Liver (tissue), 9 donors: ENCODE data around the gene DTNB. TPM values are rescaled to one million over a fixed set of nuclear protein-coding genes. Genes with fewer than 3 reads are reported as not detected.
A peak's percentile ranks its signal among the peaks of the same experiment; 100 is the strongest.

ENCODE experiments used
- DNase-seq: peaks from one replicate; pipeline ENCODE4 v3.0.0-alpha.2; 2017; ENCODE audit warnings: low spot score
- H3K27ac ChIP-seq, 2 donors: one replicate each; pipeline ENCODE4 v1.7.0; 2013; ENCODE audit warnings: inconsistent platforms in 2 of 2, low read length in 2 of 2, control low read depth in 1 of 2, low read depth in 1 of 2, mild to moderate bottlenecking in 1 of 2
- H3K27me3 ChIP-seq, 4 donors: one replicate each; pipeline versions ENCODE4 v1.6.1 to v1.7.0; 2013; ENCODE audit warnings: low read length in 3 of 4, inconsistent platforms in 1 of 4, mild to moderate bottlenecking in 1 of 4, moderate library complexity in 1 of 4; ENCODE audit not compliant: control insufficient read depth in 4 of 4, insufficient read depth in 4 of 4
- H3K36me3 ChIP-seq, 4 donors: one replicate each; pipeline versions ENCODE4 v1.6.1 to v1.7.0; 2013; ENCODE audit warnings: low read length in 3 of 4, mild to moderate bottlenecking in 3 of 4, low read depth in 1 of 4, moderate library complexity in 1 of 4; ENCODE audit not compliant: control insufficient read depth in 4 of 4, insufficient read depth in 3 of 4
- H3K4me1 ChIP-seq, 4 donors: one replicate each; pipeline versions ENCODE4 v1.6.1 to v1.7.0; 2013; ENCODE audit warnings: low read length in 3 of 4, mild to moderate bottlenecking in 3 of 4, moderate library complexity in 1 of 4; ENCODE audit not compliant: control insufficient read depth in 4 of 4, insufficient read depth in 4 of 4
- H3K4me3 ChIP-seq, 3 donors: one replicate each; pipeline versions ENCODE4 v1.6.1 to v1.7.0; 2013; ENCODE audit warnings: low read length in 3 of 3, control low read depth in 1 of 3, low read depth in 1 of 3, mild to moderate bottlenecking in 1 of 3
- H3K9ac ChIP-seq, 2 donors: one replicate each; pipeline ENCODE4 v1.7.0; 2013; ENCODE audit warnings: low read length in 2 of 2, mild to moderate bottlenecking in 2 of 2, moderate library complexity in 2 of 2, control low read depth in 1 of 2, low read depth in 1 of 2
- H3K9me3 ChIP-seq, 4 donors: one replicate each; pipeline versions ENCODE4 v1.6.1 to v1.7.0; 2013; ENCODE audit warnings: low read length in 3 of 4; ENCODE audit not compliant: control insufficient read depth in 4 of 4
- ATF3 ChIP-seq: IDR thresholded peaks from 2 replicates; pipeline ENCODE4 v1.6.1; 2016; ENCODE audit warnings: antibody characterized with exemption
- CTCF ChIP-seq: fragments of 150-350 bp; IDR thresholded peaks from 2 replicates; pipeline ENCODE4 v1.5.1; 2017; ENCODE audit warnings: improper control_type of control experiment, low read depth, low read length; ENCODE audit not compliant: missing input control
- EGR1 ChIP-seq, 2 donors: IDR thresholded peaks; 2 replicates each; pipeline ENCODE4 v1.6.1; 2016 to 2018; ENCODE audit warnings: antibody characterized with exemption in 2 of 2, low read depth in 2 of 2
- FOXA1 ChIP-seq: IDR thresholded peaks from 2 replicates; pipeline ENCODE4 v1.6.1; 2016; ENCODE audit warnings: antibody characterized with exemption
- FOXA2 ChIP-seq: IDR thresholded peaks from 2 replicates; pipeline ENCODE4 v1.6.1; 2016; ENCODE audit warnings: antibody characterized with exemption
- GABPA ChIP-seq, 2 donors: IDR thresholded peaks in 1 of 2; conservative IDR thresholded peaks in 1 of 2; 2 replicates each; pipeline ENCODE4 v1.6.1; 2016; ENCODE audit warnings: antibody characterized with exemption in 2 of 2, mild to moderate bottlenecking in 1 of 2, moderate library complexity in 1 of 2
- HNF4A ChIP-seq, 2 donors: conservative IDR thresholded peaks; 2 replicates each; pipeline ENCODE4 v1.6.1; 2016; ENCODE audit warnings: antibody characterized with exemption in 2 of 2, mild to moderate bottlenecking in 2 of 2
- HNF4G ChIP-seq: IDR thresholded peaks from 2 replicates; pipeline ENCODE4 v1.6.1; 2016; ENCODE audit warnings: antibody characterized with exemption
- JUND ChIP-seq, 2 donors: IDR thresholded peaks; 2 replicates each; pipeline ENCODE4 v1.6.1; 2016; ENCODE audit warnings: antibody characterized with exemption in 2 of 2
- NR2F2 ChIP-seq: IDR thresholded peaks from 2 replicates; pipeline ENCODE4 v1.6.1; 2016; ENCODE audit warnings: antibody characterized with exemption
- RAD21 ChIP-seq, 2 donors: IDR thresholded peaks; 2 replicates each; pipeline ENCODE4 v1.6.1; 2016; ENCODE audit warnings: antibody characterized with exemption in 2 of 2, mild to moderate bottlenecking in 2 of 2
- RXRA ChIP-seq, 2 donors: IDR thresholded peaks; 2 replicates each; pipeline ENCODE4 v1.6.1; 2017 to 2018; ENCODE audit warnings: antibody characterized with exemption in 2 of 2, mild to moderate bottlenecking in 1 of 2
- SP1 ChIP-seq: IDR thresholded peaks from 2 replicates; pipeline ENCODE4 v1.6.1; 2018; ENCODE audit warnings: antibody characterized with exemption, mild to moderate bottlenecking
- TAF1 ChIP-seq: conservative IDR thresholded peaks from 2 replicates; pipeline ENCODE4 v1.6.1; 2016; ENCODE audit warnings: antibody characterized with exemption, mild to moderate bottlenecking
- YY1 ChIP-seq: IDR thresholded peaks from 2 replicates; pipeline ENCODE4 v1.6.1; 2016; ENCODE audit warnings: antibody characterized with exemption, mild to moderate bottlenecking
- ZBTB33 ChIP-seq: IDR thresholded peaks from 2 replicates; pipeline ENCODE4 v1.6.1; 2016; ENCODE audit warnings: antibody characterized with exemption
- WGBS: extraction: QIAGEN DNeasy Blood & Tissue Kit; methylation state at CpG from one replicate; pipeline ENCODE4 v1.1.7; 2013; 5-methylcytosine and 5-hydroxymethylcytosine counted together
- polyA plus RNA-seq, 2 donors: library from polyadenylated mRNA; stranded (reverse) in 1 of 2; unstranded in 1 of 2; fragments of 200-250 nt in 1 of 2; fragments of >200 nt in 1 of 2; fragmentation: Nextera tagmentation in 1 of 2; extraction: Ambion mirVana in 1 of 2; gene quantifications; one replicate each; pipeline versions ENCODE4 v1.2.1 to v1.2.3, GENCODE V29; 2013 to 2015
- total RNA-seq, 2 donors: library from RNA; depleted of rRNA; stranded (reverse); fragments of >200 nt; gene quantifications; one replicate each; pipeline ENCODE4 v1.2.3, GENCODE V29; 2014
- TF ChIP-seq, protein P1 (sequence below): IDR thresholded peaks from 2 replicates; pipeline ENCODE4 v1.6.1; 2016; ENCODE audit warnings: antibody characterized with exemption
- TF ChIP-seq, protein P2 (sequence below): IDR thresholded peaks from 2 replicates; pipeline ENCODE4 v1.6.1; 2016; ENCODE audit warnings: antibody characterized with exemption, mild to moderate bottlenecking
- donor health status: healthy.
- donor health status: healthy.
- donor health status: healthy.
- donor health status: healthy.
- donor health status: healthy.

DTNB gene
- total and polyA plus RNA-seq, 4 donors, result 3.3 to 10.5 (median 6.4) TPM

GRCh38 chr2:25618676-25619075 lies 54.7 kb downstream of the DTNB start:
- Histone ChIP-seq H3K4me3 (no peak overlapping the region), H3K27ac (peak overlapping the region in 1 of 2 donors; percentile 45), H3K36me3 (peaks cover 0 to 2% (median 0%) of the 10 kb centered on the region in 4 donors), H3K9ac (no peak overlapping the region), H3K4me1 (peaks cover 1 to 13% (median 3%) of the 10 kb centered on the region in 4 donors), H3K27me3 (no peaks in the 10 kb centered on the region), H3K9me3 (no peaks in the 10 kb centered on the region)
- TF ChIP-seq HNF4G, result no peak
- TF ChIP-seq, protein P1, sequence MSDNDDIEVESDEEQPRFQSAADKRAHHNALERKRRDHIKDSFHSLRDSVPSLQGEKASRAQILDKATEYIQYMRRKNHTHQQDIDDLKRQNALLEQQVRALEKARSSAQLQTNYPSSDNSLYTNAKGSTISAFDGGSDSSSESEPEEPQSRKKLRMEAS, result no peak
- TF ChIP-seq, protein P2, sequence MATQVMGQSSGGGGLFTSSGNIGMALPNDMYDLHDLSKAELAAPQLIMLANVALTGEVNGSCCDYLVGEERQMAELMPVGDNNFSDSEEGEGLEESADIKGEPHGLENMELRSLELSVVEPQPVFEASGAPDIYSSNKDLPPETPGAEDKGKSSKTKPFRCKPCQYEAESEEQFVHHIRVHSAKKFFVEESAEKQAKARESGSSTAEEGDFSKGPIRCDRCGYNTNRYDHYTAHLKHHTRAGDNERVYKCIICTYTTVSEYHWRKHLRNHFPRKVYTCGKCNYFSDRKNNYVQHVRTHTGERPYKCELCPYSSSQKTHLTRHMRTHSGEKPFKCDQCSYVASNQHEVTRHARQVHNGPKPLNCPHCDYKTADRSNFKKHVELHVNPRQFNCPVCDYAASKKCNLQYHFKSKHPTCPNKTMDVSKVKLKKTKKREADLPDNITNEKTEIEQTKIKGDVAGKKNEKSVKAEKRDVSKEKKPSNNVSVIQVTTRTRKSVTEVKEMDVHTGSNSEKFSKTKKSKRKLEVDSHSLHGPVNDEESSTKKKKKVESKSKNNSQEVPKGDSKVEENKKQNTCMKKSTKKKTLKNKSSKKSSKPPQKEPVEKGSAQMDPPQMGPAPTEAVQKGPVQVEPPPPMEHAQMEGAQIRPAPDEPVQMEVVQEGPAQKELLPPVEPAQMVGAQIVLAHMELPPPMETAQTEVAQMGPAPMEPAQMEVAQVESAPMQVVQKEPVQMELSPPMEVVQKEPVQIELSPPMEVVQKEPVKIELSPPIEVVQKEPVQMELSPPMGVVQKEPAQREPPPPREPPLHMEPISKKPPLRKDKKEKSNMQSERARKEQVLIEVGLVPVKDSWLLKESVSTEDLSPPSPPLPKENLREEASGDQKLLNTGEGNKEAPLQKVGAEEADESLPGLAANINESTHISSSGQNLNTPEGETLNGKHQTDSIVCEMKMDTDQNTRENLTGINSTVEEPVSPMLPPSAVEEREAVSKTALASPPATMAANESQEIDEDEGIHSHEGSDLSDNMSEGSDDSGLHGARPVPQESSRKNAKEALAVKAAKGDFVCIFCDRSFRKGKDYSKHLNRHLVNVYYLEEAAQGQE, result no peak
- TF ChIP-seq SP1, result no peak
- no peak for TF ChIP-seq FOXA2
- TF ChIP-seq NR2F2, result no peak
- TF ChIP-seq ATF3, result peak; percentile 51
- TF ChIP-seq JUND (IDR thresholded peaks at IDR 0.05), result peak; percentile 68 to 85
- TF ChIP-seq YY1, result no peak
- TF ChIP-seq FOXA1, result no peak
- TF ChIP-seq HNF4A (conservative IDR thresholded peaks at IDR 0.05), result no peak
- TF ChIP-seq RXRA (IDR thresholded peaks at IDR 0.05), result no peak
- TF ChIP-seq CTCF, result no peak
- no peak for TF ChIP-seq ZBTB33
- WGBS, result 28% methylated on average over 2 of the region's 2 CpGs
- no peak for DNase-seq

DNA sequence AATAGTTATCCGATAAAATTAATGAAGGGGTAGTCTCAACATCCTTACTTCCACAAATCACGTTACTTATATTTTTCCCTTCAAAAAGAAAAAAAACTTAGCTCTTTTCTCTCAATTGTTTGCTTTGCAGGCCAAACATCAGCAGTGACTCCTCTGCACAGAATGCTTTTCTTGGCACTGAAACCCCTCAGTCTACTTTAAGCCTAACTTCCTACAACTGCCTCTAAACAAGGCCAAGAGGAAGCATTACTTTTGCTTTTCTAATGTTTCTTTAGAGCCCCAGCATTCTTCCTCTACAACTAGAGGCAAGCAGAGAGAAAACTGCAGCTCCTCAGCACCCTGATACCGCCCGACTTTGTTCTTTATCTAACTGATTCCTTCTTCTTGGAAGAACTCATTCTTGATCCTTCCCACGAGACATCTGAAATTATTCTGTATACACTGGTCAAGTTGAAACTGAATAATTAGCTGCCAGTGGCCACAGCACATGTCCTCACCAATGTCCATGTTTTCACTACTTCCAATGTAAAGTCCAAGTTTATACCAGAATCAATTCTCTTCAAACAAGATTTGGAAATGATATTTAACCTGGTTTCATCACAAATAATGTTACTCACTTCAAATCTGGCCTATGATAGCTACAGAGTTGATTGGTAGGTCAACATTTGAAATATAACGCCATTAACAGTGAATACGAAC lies 55.3 kb downstream of the DTNB start:
- no peak for DNase-seq
- Histone ChIP-seq H3K9me3 (no peaks in the 10 kb centered on the region), H3K4me1 (peaks cover 1 to 13% (median 3%) of the 10 kb centered on the region in 4 donors), H3K27ac (peak overlapping the region in 1 of 2 donors; percentile 45), H3K4me3 (no peak overlapping the region), H3K36me3 (no peaks in the 10 kb centered on the region), H3K9ac (no peak overlapping the region), H3K27me3 (no peaks in the 10 kb centered on the region)
- 65% methylated on average over 7 of the region's 7 CpGs for WGBS
- TF ChIP-seq FOXA1, result no peak
- TF ChIP-seq RAD21 (IDR thresholded peaks at IDR 0.05), result no peak
- TF ChIP-seq HNF4A (conservative IDR thresholded peaks at IDR 0.05), result peak; percentile 29 to 55
- TF ChIP-seq GABPA (IDR thresholded peaks at IDR 0.05 in 1 of 2, conservative IDR thresholded peaks at IDR 0.05 in 1 of 2), result no peak
- no peak for TF ChIP-seq ATF3
- TF ChIP-seq SP1, result no peak
- no peak for TF ChIP-seq TAF1
- peak; percentile 22 for TF ChIP-seq ZBTB33
- peak; percentile 52 for TF ChIP-seq YY1
- TF ChIP-seq EGR1 (IDR thresholded peaks at IDR 0.05; ENCODE audit: low read depth in 2 of 2), result no peak
- peak in 1 of 2 donors; percentile 38 for TF ChIP-seq RXRA (IDR thresholded peaks at IDR 0.05)
- TF ChIP-seq NR2F2, result no peak
- TF ChIP-seq, protein P1, result peak; percentile 36
